ENCODE data around the gene POLR2E.
"Not testable (repeated sequence)": the region's sequence is repeated elsewhere in the genome, so short reads cannot be mapped to it uniquely, and the experiment has no call there.

DNA sequence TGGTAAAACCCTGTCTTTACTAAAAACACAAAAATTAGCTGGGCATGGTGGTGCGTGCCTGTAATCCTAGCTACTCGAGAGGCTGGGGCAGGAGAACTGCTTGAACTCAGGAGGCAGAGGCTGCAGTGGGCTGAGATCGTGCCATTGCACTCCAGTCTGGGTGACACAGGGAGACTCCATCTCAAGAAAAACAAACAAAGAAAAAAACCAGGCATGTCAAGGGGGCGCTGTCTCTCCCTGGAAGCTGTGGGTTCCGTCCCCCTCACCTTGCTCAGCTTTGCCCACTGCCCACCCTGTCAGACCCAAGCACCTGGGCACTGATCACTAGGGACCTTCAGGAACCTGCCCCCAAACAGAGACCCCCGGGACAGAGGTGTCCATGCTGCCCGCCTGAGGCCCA is 33.9 kb upstream of the POLR2E start:
- TF ChIP-seq POLR2A, CTCF (IDR thresholded peaks at IDR 0.05): not testable (repeated sequence)
